ENCODE data around the gene P2RY2. TPM values are rescaled to one million over a fixed set of nuclear protein-coding genes. Genes with fewer than 3 reads are reported as not detected.
"Not testable (repeated sequence)": the region's sequence is repeated elsewhere in the genome, so short reads cannot be mapped to it uniquely, and the experiment has no call there.

Gene P2RY2
- total RNA-seq, 1 donor from 2014 or later: not detected

DNA sequence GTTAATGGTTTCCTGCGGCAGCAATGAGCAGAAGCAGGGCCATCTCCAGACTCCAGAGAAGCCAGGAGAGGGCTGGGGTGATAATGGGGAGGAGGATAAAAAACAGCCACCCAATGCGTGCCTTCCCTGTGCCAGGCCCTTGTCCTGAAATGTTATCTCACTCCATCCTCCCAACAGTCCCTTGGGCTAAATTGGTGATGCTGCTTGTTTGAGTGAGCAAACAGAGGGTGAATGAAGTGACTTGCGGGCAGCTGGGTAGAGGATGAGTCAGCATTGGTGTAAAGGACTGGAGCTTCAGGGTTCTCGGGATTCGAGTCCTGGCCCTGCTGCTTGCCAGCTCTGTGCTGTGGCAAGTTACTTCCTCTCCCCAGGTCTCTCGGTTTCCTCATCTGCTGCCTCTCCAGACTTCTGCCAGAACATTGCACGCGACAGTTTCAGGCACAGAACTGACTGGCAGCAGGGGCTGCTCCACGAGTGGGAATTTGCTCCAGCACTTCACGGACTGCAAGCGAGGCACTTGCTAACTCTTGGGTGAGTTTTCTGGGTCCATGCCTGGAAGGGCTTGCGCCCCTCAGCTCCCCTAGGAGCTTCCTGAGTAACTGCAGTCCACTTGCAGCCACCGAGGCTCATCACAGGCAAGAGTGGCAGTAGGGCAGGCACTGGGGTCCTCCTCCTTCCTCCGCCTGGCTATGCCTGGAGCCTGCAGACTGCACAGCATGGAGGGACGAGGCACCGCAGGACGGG lies 54.0 kb downstream of the P2RY2 start, which contains the start of gene P2RY6:
P2RY6 (plus strand) TSS at position 403 of the 744 bp plus-strand sequence. CDS start 24,181 bp downstream, outside the sequence.
- no peak for DNase-seq (ENCODE audit: extremely low spot score, unreplicated experiment)
- Mint-ChIP-seq H3K27ac (ENCODE audit: unreplicated experiment) (peak within 1 kb of the TSS; percentile 29), H3K9me3 (ENCODE audit: unreplicated experiment) (no peaks in the 10 kb centered on the region), H3K36me3 (ENCODE audit: unreplicated experiment) (no peaks in the 10 kb centered on the region), H3K4me1 (ENCODE audit: unreplicated experiment) (peaks cover 11% of the 10 kb centered on the region), H3K4me3 (ENCODE audit: unreplicated experiment) (no peak within 1 kb of the TSS), H3K27me3 (ENCODE audit: unreplicated experiment) (no peaks in the 10 kb centered on the region)
- TF ChIP-seq, protein P1, sequence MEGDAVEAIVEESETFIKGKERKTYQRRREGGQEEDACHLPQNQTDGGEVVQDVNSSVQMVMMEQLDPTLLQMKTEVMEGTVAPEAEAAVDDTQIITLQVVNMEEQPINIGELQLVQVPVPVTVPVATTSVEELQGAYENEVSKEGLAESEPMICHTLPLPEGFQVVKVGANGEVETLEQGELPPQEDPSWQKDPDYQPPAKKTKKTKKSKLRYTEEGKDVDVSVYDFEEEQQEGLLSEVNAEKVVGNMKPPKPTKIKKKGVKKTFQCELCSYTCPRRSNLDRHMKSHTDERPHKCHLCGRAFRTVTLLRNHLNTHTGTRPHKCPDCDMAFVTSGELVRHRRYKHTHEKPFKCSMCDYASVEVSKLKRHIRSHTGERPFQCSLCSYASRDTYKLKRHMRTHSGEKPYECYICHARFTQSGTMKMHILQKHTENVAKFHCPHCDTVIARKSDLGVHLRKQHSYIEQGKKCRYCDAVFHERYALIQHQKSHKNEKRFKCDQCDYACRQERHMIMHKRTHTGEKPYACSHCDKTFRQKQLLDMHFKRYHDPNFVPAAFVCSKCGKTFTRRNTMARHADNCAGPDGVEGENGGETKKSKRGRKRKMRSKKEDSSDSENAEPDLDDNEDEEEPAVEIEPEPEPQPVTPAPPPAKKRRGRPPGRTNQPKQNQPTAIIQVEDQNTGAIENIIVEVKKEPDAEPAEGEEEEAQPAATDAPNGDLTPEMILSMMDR (IDR thresholded peaks at IDR 0.05): no peak

- no peaks in the 10 kb centered on the region for H3K27me3 Mint-ChIP-seq (ENCODE audit: unreplicated experiment)
- H3K36me3 Mint-ChIP-seq (ENCODE audit: unreplicated experiment): no peaks in the 10 kb centered on the region
- peaks cover 11% of the 10 kb centered on the region for H3K4me1 Mint-ChIP-seq (ENCODE audit: unreplicated experiment)
- H3K27ac Mint-ChIP-seq (ENCODE audit: unreplicated experiment): no peak overlapping the region
- H3K9me3 Mint-ChIP-seq (ENCODE audit: unreplicated experiment): no peaks in the 10 kb centered on the region
- H3K4me3 Mint-ChIP-seq (ENCODE audit: unreplicated experiment): no peak overlapping the region
- TF ChIP-seq, protein P1 (IDR thresholded peaks at IDR 0.05): no peak
- no peak for DNase-seq (ENCODE audit: extremely low spot score, unreplicated experiment)
These were observed 54.6 kb downstream of the P2RY2 start for GRCh38 chr11:73272680-73273038.

- H3K4me1 Mint-ChIP-seq (ENCODE audit: unreplicated experiment): peaks cover 11% of the 10 kb centered on the region
- no peaks in the 10 kb centered on the region for H3K9me3 Mint-ChIP-seq (ENCODE audit: unreplicated experiment)
- H3K27ac Mint-ChIP-seq (ENCODE audit: unreplicated experiment): no peak overlapping the region
- no peak for DNase-seq (ENCODE audit: extremely low spot score, unreplicated experiment)
- no peaks in the 10 kb centered on the region for H3K27me3 Mint-ChIP-seq (ENCODE audit: unreplicated experiment)
- no peaks in the 10 kb centered on the region for H3K36me3 Mint-ChIP-seq (ENCODE audit: unreplicated experiment)
- H3K4me3 Mint-ChIP-seq (ENCODE audit: unreplicated experiment): no peak overlapping the region
- TF ChIP-seq, protein P1 (IDR thresholded peaks at IDR 0.05): no peak
These were observed 55.3 kb downstream of the P2RY2 start for GRCh38 chr11:73273222-73273895.

- not testable (repeated sequence) for H3K36me3 Mint-ChIP-seq (ENCODE audit: unreplicated experiment); H3K4me3 Mint-ChIP-seq (ENCODE audit: unreplicated experiment); H3K9me3 Mint-ChIP-seq (ENCODE audit: unreplicated experiment); DNase-seq (ENCODE audit: extremely low spot score, unreplicated experiment); H3K27me3 Mint-ChIP-seq (ENCODE audit: unreplicated experiment); H3K27ac Mint-ChIP-seq (ENCODE audit: unreplicated experiment)
- peaks cover 11% of the 10 kb centered on the region for H3K4me1 Mint-ChIP-seq (ENCODE audit: unreplicated experiment)
These were observed 56.1 kb downstream of the P2RY2 start for GRCh38 chr11:73274191-73274590.

DNA sequence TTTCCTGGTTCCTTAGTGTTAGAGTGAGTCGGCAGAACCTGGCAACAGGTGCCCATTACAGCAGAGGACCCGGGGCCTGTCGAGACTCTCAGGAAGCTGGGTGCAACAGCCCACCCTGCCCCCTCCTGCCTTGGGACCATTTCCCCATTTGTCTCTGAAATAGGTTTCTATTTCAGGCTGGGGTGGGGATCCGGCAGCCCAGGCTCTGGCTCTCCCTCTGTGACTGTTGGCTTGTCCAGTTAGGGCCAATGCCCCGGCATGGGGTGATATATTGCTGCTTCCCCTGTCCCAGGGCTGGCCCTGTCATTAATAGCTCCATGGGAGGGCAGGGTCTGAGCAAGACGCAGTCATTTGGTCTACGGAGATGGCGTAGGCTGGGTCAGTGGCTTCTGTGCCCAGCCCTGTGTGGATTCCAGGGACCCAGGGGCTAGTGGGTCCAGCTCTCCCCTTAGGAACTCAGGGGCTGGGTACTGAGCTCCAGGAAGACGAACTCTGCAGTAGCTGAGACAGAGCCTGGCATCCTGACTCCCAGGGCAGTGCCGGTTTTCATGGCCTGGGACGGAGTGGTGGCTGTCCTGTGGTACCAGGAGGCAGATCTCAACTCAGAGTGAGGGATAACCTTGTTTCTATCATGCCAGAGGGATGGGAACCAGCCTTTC lies 56.8 kb downstream of the P2RY2 start:
- TF ChIP-seq, protein P1 (IDR thresholded peaks at IDR 0.05): no peak
- no peak for DNase-seq (ENCODE audit: extremely low spot score, unreplicated experiment)
- H3K27me3 Mint-ChIP-seq (ENCODE audit: unreplicated experiment): no peaks in the 10 kb centered on the region
- H3K4me3 Mint-ChIP-seq (ENCODE audit: unreplicated experiment): no peak overlapping the region
- no peaks in the 10 kb centered on the region for H3K9me3 Mint-ChIP-seq (ENCODE audit: unreplicated experiment)
- no peaks in the 10 kb centered on the region for H3K36me3 Mint-ChIP-seq (ENCODE audit: unreplicated experiment)
- H3K27ac Mint-ChIP-seq (ENCODE audit: unreplicated experiment): no peak overlapping the region
- peaks cover 11% of the 10 kb centered on the region for H3K4me1 Mint-ChIP-seq (ENCODE audit: unreplicated experiment)

All from osteocyte (in vitro differentiated cells).